A549 (cell line): ENCODE results near the gene SLC25A4. TPM values are rescaled to one million over a fixed set of nuclear protein-coding genes. Genes with fewer than 3 reads are reported as not detected.

Source experiments
- ATAC-seq, 2 experiments: fragments of 200-7000 bp in 1 of 2; fragments of >200 bp in 1 of 2; cut with Nextera tagmentation in 1 of 2; cut with Tn5 transposase in 1 of 2; 3 replicates each; pipeline versions ENCODE4 v1.8.0 to v1.9.1; 2018 to 2020; ENCODE audit warnings: mild to moderate bottlenecking in 1 of 2, moderate library complexity in 1 of 2
- CTCF ChIA-PET: fragments of 300-600 bp; sonication (Branson Sonifier 250); formaldehyde crosslinking; extraction: SDS; loops from one replicate; lab custom pipeline; 2021; ENCODE audit warnings: antibody characterized with exemption, inconsistent platforms; lab: Yijun Ruan, JAX
- POLR2A ChIA-PET: fragments of 350-600 bp; formaldehyde crosslinking; extraction: SDS; loops from one replicate; lab custom pipeline; 2021; ENCODE audit warnings: antibody characterized with exemption, inconsistent platforms; lab: Yijun Ruan, JAX
- DNase-seq, 2 experiments: peaks; one replicate each; pipeline versions ENCODE4 v3.0.0 to v3.0.0-alpha.2; 2011 to 2016; ENCODE audit warnings: low read depth in 1 of 2, low spot score in 1 of 2
- FAIRE-seq: peaks from 2 replicates; lab custom pipeline; 2011; peaks lifted over from hg19 to GRCh38; lab: Jason Lieb, UNC
- H3K27ac ChIP-seq, 2 experiments: fragments of >200 bp; sonication (Bioruptor Twin); formaldehyde crosslinking; 3 replicates each; pipeline ENCODE4 v1.5.1; 2016 to 2017
- H3K4me1 ChIP-seq: fragments of >200 bp; sonication (Bioruptor Twin); formaldehyde crosslinking; 3 replicates; pipeline ENCODE4 v1.6.1; 2016
- H3K4me2 ChIP-seq: fragments of >200 bp; sonication (Bioruptor Twin); formaldehyde crosslinking; 3 replicates; pipeline ENCODE4 v1.6.1; 2016
- H3K4me3 ChIP-seq: fragments of >200 bp; sonication (Bioruptor Twin); formaldehyde crosslinking; 3 replicates; pipeline ENCODE4 v1.5.1; 2016
- H3K9me3 ChIP-seq: fragments of >200 bp; sonication (Bioruptor Twin); formaldehyde crosslinking; 3 replicates; pipeline ENCODE4 v1.6.1; 2016
- ATOH8 ChIP-seq: fragments of 250-450 bp; sonication (Bioruptor Pico); IDR thresholded peaks from 2 replicates; pipeline ENCODE4 v1.5.0; 2020; ENCODE audit warnings: low read depth, mild to moderate bottlenecking, moderate library complexity
- CBX8 ChIP-seq: fragments of 200-600 bp; sonication (generic); IDR thresholded peaks from 2 replicates; pipeline ENCODE4 v1.6.1; 2016
- CEBPB ChIP-seq, 2 experiments: fragments of >200 bp in 1 of 2; sonication (Bioruptor Twin) in 1 of 2; formaldehyde crosslinking in 1 of 2; IDR thresholded peaks; 2 replicates each; pipeline ENCODE4 v1.6.1; 2012 to 2016
- EHF ChIP-seq: fragments of 250-450 bp; sonication (Bioruptor Pico); IDR thresholded peaks from 2 replicates; pipeline ENCODE4 v1.5.0; 2020; ENCODE audit warnings: mild to moderate bottlenecking
- EP300 ChIP-seq, 2 experiments: fragments of >200 bp; sonication (Bioruptor Twin); formaldehyde crosslinking; IDR thresholded peaks; 2 replicates in 1 of 2; 3 replicates in 1 of 2; pipeline ENCODE4 v1.6.1; 2016 to 2017
- ESRRA ChIP-seq: fragments of 150-350 bp; IDR thresholded peaks from 2 replicates; pipeline ENCODE4 v1.6.1; 2014; ENCODE audit warnings: mild to moderate bottlenecking, low read length, borderline replicate concordance
- FOXS1 ChIP-seq: fragments of 250-450 bp; sonication (Bioruptor Pico); IDR thresholded peaks from 2 replicates; pipeline ENCODE4 v1.5.0; 2020; ENCODE audit warnings: mild to moderate bottlenecking, moderate library complexity
- GATA3 ChIP-seq: IDR thresholded peaks from 2 replicates; pipeline ENCODE4 v1.6.1; 2012; ENCODE audit warnings: borderline replicate concordance
- HES2 ChIP-seq: fragments of >200 bp; sonication (Bioruptor Twin); formaldehyde crosslinking; IDR thresholded peaks from 2 replicates; pipeline ENCODE4 v1.6.1; 2016
- JUN ChIP-seq, 2 experiments: fragments of >200 bp; sonication (Bioruptor Twin); formaldehyde crosslinking; IDR thresholded peaks; 2 replicates in 1 of 2; 3 replicates in 1 of 2; pipeline ENCODE4 v1.6.1; 2016 to 2017
- MAFK ChIP-seq: fragments of 450-650 bp; IDR thresholded peaks from 2 replicates; pipeline ENCODE4 v1.6.1; 2014; ENCODE audit not compliant: partially characterized antibody
- MAZ ChIP-seq: fragments of 150-350 bp; IDR thresholded peaks from 2 replicates; pipeline ENCODE4 v1.6.1; 2014; ENCODE audit warnings: antibody characterized with exemption, low read depth, low read length, borderline replicate concordance
- NFE2L2 ChIP-seq: fragments of 150-350 bp; conservative IDR thresholded peaks from 2 replicates; pipeline ENCODE4 v1.6.1; 2014; ENCODE audit warnings: low read length
- NPAS2 ChIP-seq: fragments of 250-450 bp; sonication (Bioruptor Pico); IDR thresholded peaks from 2 replicates; pipeline ENCODE4 v1.8.0; 2022; ENCODE audit warnings: mild to moderate bottlenecking, moderate library complexity, borderline replicate concordance
- PBX3 ChIP-seq: IDR thresholded peaks from 2 replicates; pipeline ENCODE4 v1.6.1; 2012
- PHF8 ChIP-seq: fragments of 200-600 bp; sonication (generic); IDR thresholded peaks from 2 replicates; pipeline ENCODE4 v1.6.1; 2016; ENCODE audit warnings: low read depth, mild to moderate bottlenecking, antibody characterized with exemption, moderate library complexity, borderline replicate concordance
- POLR2AphosphoS2 ChIP-seq: conservative IDR thresholded peaks from 2 replicates; pipeline ENCODE4 v1.6.1; 2012; ENCODE audit warnings: low read length, improper control_type of control experiment, inconsistent platforms
- RAD21 ChIP-seq, 2 experiments: fragments of >200 bp in 1 of 2; sonication (Bioruptor Twin) in 1 of 2; formaldehyde crosslinking in 1 of 2; IDR thresholded peaks in 1 of 2; conservative IDR thresholded peaks in 1 of 2; 2 replicates in 1 of 2; 3 replicates in 1 of 2; pipeline ENCODE4 v1.6.1; 2012 to 2018; ENCODE audit warnings: inconsistent platforms in 1 of 2
- RCOR1 ChIP-seq: fragments of 150-350 bp; IDR thresholded peaks from 2 replicates; pipeline ENCODE4 v1.6.1; 2014; ENCODE audit warnings: antibody characterized with exemption, low read length, low read depth
- RFX5 ChIP-seq: fragments of 450-650 bp; IDR thresholded peaks from 2 replicates; pipeline ENCODE4 v1.7.1; 2014; ENCODE audit warnings: antibody characterized with exemption, mild to moderate bottlenecking, moderate library complexity
- RNF2 ChIP-seq: fragments of 200-600 bp; sonication (generic); IDR thresholded peaks from 2 replicates; pipeline ENCODE4 v1.6.1; 2016; ENCODE audit warnings: low read depth, mild to moderate bottlenecking, antibody characterized with exemption, moderate library complexity, borderline replicate concordance
- TFCP2L1 ChIP-seq: fragments of 250-450 bp; sonication (Bioruptor Pico); IDR thresholded peaks from 2 replicates; pipeline ENCODE4 v1.5.0; 2021; ENCODE audit warnings: mild to moderate bottlenecking
- ZFP36 ChIP-seq: fragments of 450-650 bp; IDR thresholded peaks from 2 replicates; pipeline ENCODE4 v1.6.1; 2014; ENCODE audit warnings: borderline replicate concordance; ENCODE audit not compliant: partially characterized antibody
- ZSCAN20 ChIP-seq: fragments of 250-450 bp; sonication (Bioruptor Pico); IDR thresholded peaks from 2 replicates; pipeline ENCODE4 v1.8.0; 2022; ENCODE audit warnings: mild to moderate bottlenecking, moderate library complexity
- WGBS: methylation state at CpG from one replicate; pipeline ENCODE4 v1.1.6; 2017; ENCODE audit errors: missing lambda C conversion rate; 5-methylcytosine and 5-hydroxymethylcytosine counted together
- polyA plus RNA-seq, 4 experiments: library from polyadenylated mRNA; depleted of rRNA in 3 of 4; stranded (reverse); fragments of >200 nt; fragmentation: RNase III in 1 of 4; extraction: RNeasy Plus Mini Kit Qiagen cat#74134 plus additional on column Dnase treatment in 1 of 4; gene quantifications; 2 replicates in 3 of 4; 3 replicates in 1 of 4; pipeline ENCODE4 v1.2.3, GENCODE V29; 2011 to 2017
- TF ChIP-seq, protein P1 (sequence below): fragments of >200 bp; sonication (Bioruptor Twin); formaldehyde crosslinking; IDR thresholded peaks from 3 replicates; pipeline ENCODE4 v1.6.1; 2016
- TF ChIP-seq, protein P2 (sequence below): fragments of >200 bp; sonication (Bioruptor Twin); formaldehyde crosslinking; IDR thresholded peaks from 3 replicates; pipeline ENCODE4 v1.5.1; 2016

Gene SLC25A4
- polyA plus RNA-seq, 2 of the 4 experiments (the other 2 are of a cell fraction): 15.4 to 16.9 TPM

- no peak overlapping the region for H3K4me2 ChIP-seq
- FAIRE-seq (no peak), DNase-seq (no peak), ATAC-seq (no peak)
- H3K4me1 ChIP-seq: no peaks in the 10 kb centered on the region
- ChIA-PET POLR2A (no interaction called here), CTCF (interaction anchor here (0.7 to 3.5 kb wide), 2 partner anchors 11 to 84 kb away, joined by 4 to 11 read pairs; no protein-coding TSS in a partner anchor)
- TF ChIP-seq HES2 (no peak), ESRRA (no peak), JUN (IDR thresholded peaks at IDR 0.05) (no peak), EP300 (IDR thresholded peaks at IDR 0.05) (no peak), RAD21 (conservative IDR thresholded peaks at IDR 0.05 in 1 of 2, IDR thresholded peaks at IDR 0.05 in 1 of 2) (no peak), NFE2L2 (no peak), NPAS2 (CRISPR knock-in tag) (no peak), PBX3 (no peak), POLR2AphosphoS2 (no peak)
- no peak overlapping the region for H3K4me3 ChIP-seq
- no peaks in the 10 kb centered on the region for H3K9me3 ChIP-seq
- 37% methylated on average over 3 of the region's 3 CpGs for WGBS
- H3K27ac ChIP-seq: no peak overlapping the region
These were observed 19.1 kb upstream of the SLC25A4 start for GRCh38 chr4:185124006-185124405.

DNA sequence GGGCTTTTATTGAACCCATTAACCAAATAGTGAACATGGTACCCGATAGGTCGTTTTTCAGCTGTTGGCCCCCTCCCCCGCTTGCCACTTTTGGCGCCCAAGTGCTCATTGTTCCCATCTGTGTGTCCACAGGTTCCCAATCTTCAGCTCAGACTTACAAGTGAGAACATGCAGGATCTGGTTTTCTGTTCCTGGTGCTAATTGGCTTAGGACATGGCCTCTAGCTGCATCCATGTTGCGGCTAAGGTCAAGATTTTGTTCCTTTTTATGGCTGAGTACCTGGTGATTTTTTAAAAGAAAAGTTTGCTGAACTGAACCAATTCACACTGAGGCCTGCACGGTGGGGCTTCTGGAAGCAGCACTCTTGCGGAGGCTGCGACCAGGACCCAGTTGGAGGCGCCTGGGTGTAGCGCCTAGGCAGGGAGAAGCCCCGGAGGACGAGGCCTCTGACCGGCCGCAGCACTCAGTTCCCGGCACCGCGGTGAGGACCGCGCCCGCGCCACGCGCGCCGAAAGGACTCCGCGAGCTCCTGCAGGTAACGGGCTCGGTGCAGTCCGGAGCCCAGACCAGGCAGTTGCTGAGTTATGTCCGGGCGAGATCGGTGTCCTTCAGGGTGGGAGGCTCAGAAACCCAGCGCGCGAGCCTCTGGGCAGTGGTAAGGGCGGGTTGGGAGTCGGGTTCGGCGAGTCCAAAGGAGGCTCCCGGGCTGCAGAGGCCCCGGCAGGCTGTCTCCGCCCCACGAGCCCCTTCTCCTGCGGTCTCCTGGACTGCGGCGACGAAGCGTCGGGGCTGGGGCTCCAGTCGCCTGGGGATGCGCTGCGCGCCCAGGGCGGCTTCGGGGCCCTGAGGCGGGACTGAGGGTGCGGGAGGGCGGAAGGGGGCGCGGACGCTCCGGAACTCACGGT, 15.8 kb upstream of the SLC25A4 start:
- Histone ChIP-seq H3K4me3 (peak overlapping the region; percentile 51), H3K4me1 (no peaks in the 10 kb centered on the region), H3K4me2 (peak overlapping the region; percentile 89), H3K27ac (peak overlapping the region; percentile 54 to 73; a peak in 5 of 6 replicates), H3K9me3 (no peaks in the 10 kb centered on the region)
- POLR2A ChIA-PET: no interaction called here
- CTCF ChIA-PET: interaction anchor here (0.6 to 3.5 kb wide), 2 partner anchors 7 to 15 kb away, joined by 3 to 11 read pairs; partner anchors contain the start of gene SLC25A4
- DNase-seq (peak; percentile 28 to 33), ATAC-seq (peak; percentile 75 to 79), FAIRE-seq (no peak)
- TF ChIP-seq MAZ (no peak), TFCP2L1 (CRISPR knock-in tag) (no peak), ZFP36 (no peak), RFX5 (no peak), RCOR1 (no peak), GATA3 (no peak), PHF8 (no peak), ATOH8 (CRISPR knock-in tag) (no peak), NFE2L2 (no peak), CBX8 (no peak), RAD21 (conservative IDR thresholded peaks at IDR 0.05 in 1 of 2, IDR thresholded peaks at IDR 0.05 in 1 of 2) (no peak), FOXS1 (CRISPR knock-in tag) (no peak), EHF (no peak), MAFK (no peak), RNF2 (no peak), CEBPB (IDR thresholded peaks at IDR 0.05) (no peak), ZSCAN20 (CRISPR knock-in tag) (no peak)
- TF ChIP-seq, protein P1, sequence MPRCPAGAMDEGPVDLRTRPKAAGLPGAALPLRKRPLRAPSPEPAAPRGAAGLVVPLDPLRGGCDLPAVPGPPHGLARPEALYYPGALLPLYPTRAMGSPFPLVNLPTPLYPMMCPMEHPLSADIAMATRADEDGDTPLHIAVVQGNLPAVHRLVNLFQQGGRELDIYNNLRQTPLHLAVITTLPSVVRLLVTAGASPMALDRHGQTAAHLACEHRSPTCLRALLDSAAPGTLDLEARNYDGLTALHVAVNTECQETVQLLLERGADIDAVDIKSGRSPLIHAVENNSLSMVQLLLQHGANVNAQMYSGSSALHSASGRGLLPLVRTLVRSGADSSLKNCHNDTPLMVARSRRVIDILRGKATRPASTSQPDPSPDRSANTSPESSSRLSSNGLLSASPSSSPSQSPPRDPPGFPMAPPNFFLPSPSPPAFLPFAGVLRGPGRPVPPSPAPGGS: no peak
- TF ChIP-seq, protein P2, sequence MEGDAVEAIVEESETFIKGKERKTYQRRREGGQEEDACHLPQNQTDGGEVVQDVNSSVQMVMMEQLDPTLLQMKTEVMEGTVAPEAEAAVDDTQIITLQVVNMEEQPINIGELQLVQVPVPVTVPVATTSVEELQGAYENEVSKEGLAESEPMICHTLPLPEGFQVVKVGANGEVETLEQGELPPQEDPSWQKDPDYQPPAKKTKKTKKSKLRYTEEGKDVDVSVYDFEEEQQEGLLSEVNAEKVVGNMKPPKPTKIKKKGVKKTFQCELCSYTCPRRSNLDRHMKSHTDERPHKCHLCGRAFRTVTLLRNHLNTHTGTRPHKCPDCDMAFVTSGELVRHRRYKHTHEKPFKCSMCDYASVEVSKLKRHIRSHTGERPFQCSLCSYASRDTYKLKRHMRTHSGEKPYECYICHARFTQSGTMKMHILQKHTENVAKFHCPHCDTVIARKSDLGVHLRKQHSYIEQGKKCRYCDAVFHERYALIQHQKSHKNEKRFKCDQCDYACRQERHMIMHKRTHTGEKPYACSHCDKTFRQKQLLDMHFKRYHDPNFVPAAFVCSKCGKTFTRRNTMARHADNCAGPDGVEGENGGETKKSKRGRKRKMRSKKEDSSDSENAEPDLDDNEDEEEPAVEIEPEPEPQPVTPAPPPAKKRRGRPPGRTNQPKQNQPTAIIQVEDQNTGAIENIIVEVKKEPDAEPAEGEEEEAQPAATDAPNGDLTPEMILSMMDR: no peak
- WGBS: 78% methylated on average over 5 of the region's 64 CpGs
